Spleen (tissue), 13 donors: ENCODE data around the gene EPHA3. TPM values are rescaled to one million over a fixed set of nuclear protein-coding genes. Genes with fewer than 3 reads are reported as not detected.

ENCODE experiments used
- DNase-seq: peaks from one replicate; pipeline ENCODE4 v3.0.0-alpha.2; 2020
- H3K27ac ChIP-seq, 8 donors: fragments of 200-600 bp; sonication (generic) in 7 of 8; 1 replicate in 4 of 8; 2 replicates in 4 of 8; pipeline versions ENCODE4 v1.5.0 to v1.8.0; 2016 to 2021; ENCODE audit warnings: inconsistent platforms in 4 of 8, mild to moderate bottlenecking in 4 of 8, moderate library complexity in 1 of 8
- H3K27me3 ChIP-seq, 7 donors: fragments of 200-600 bp; sonication (generic) in 6 of 7; replicated peaks in 1 of 7; 1 replicate in 4 of 7; 2 replicates in 3 of 7; pipeline versions ENCODE4 v1.5.0 to v1.8.0; 2016 to 2021; ENCODE audit warnings: inconsistent platforms in 3 of 7, mild to moderate bottlenecking in 1 of 7
- H3K36me3 ChIP-seq, 6 donors: fragments of 200-600 bp; sonication (generic) in 5 of 6; 1 replicate in 4 of 6; 2 replicates in 2 of 6; pipeline versions ENCODE4 v1.5.0 to v1.8.0; 2016 to 2021; ENCODE audit warnings: inconsistent platforms in 2 of 6
- H3K4me1 ChIP-seq, 6 donors: fragments of 200-600 bp; sonication (generic) in 5 of 6; 1 replicate in 3 of 6; 2 replicates in 3 of 6; pipeline versions ENCODE4 v1.5.0 to v1.8.0; 2016 to 2021; ENCODE audit warnings: inconsistent platforms in 3 of 6
- H3K4me3 ChIP-seq, 8 donors: fragments of 200-600 bp; sonication (generic) in 7 of 8; 1 replicate in 4 of 8; 2 replicates in 4 of 8; pipeline versions ENCODE4 v1.5.0 to v1.8.0; 2016 to 2021; ENCODE audit warnings: inconsistent platforms in 4 of 8, mild to moderate bottlenecking in 4 of 8, moderate library complexity in 2 of 8
- H3K9me3 ChIP-seq, 8 donors: fragments of 200-600 bp; sonication (generic) in 7 of 8; 1 replicate in 4 of 8; 2 replicates in 4 of 8; pipeline versions ENCODE4 v1.5.0 to v1.8.0; 2016 to 2021; ENCODE audit warnings: inconsistent platforms in 4 of 8
- POLR2A ChIP-seq, 3 donors: fragments of 450-650 bp; IDR thresholded peaks; one replicate each; pipeline ENCODE4 v1.5.1; 2017; ENCODE audit warnings: antibody characterized with exemption in 3 of 3, mild to moderate bottlenecking in 1 of 3
- POLR2AphosphoS5 ChIP-seq, 3 donors: sonication (generic); formaldehyde crosslinking; IDR thresholded peaks; one replicate each; pipeline ENCODE4 v1.5.1; 2017; ENCODE audit warnings: antibody characterized with exemption in 3 of 3
- WGBS, 5 donors: extraction: QIAGEN DNeasy Blood & Tissue Kit in 3 of 5; methylation state at CpG; one replicate each; pipeline versions ENCODE4 v1.1.5 to v1.1.7; 2013 to 2018; 5-methylcytosine and 5-hydroxymethylcytosine counted together
- intact Hi-C: fragments of 100-400 bp; cut with DNase I; formaldehyde crosslinking; loops from one replicate; pipeline ENCODE4 v1.15.0; 2023; ENCODE audit warnings: low total_unique reads
- long read RNA-seq, 2 donors: transcript quantifications; one replicate each; lab custom pipeline, GENCODE V29; 2026
- polyA plus RNA-seq, 3 donors: library from polyadenylated mRNA; stranded (reverse); fragments of 200-250 nt; gene quantifications; one replicate each; pipeline ENCODE4 v1.2.1, GENCODE V29; 2013
- total RNA-seq, 7 donors: library from RNA; depleted of rRNA in 3 of 7; stranded (reverse); fragments of >200 nt in 3 of 7; fragmentation: NEBNext Ultra II Directional in 4 of 7; extraction: Animal tissue kit (Norgen Biotek cat#: 25700) in 4 of 7; gene quantifications; one replicate each; pipeline versions ENCODE4 v1.1.0 to v1.2.1, GENCODE V29; 2016 to 2021
- TF ChIP-seq, protein P1 (sequence below), 11 experiments: fragments of 200-600 bp in 7 of 11; fragments of 450-650 bp in 4 of 11; sonication (generic) in 4 of 11; IDR thresholded peaks in 8 of 11; conservative IDR thresholded peaks in 3 of 11; 1 replicate in 7 of 11; 2 replicates in 4 of 11; pipeline versions ENCODE4 v1.4.0 to v1.8.0; 2016 to 2021; ENCODE audit warnings: antibody characterized with exemption in 11 of 11, inconsistent platforms in 4 of 11, mild to moderate bottlenecking in 1 of 11
- donor health status: healthy with polysubstance abuse.
- donor health status: DM: no; HTN: no; CAD: no; lungs with moderate emphysema.
- donor health status: DM: no; HTN: no; CAD: no.
- donor health status: Bipolar disorder and iron deficiency.
- donor health status: healthy.
- donor health status: DM: no; HTN: no; CAD: no.
- donor health status: DM: yes; HTN: yes; CAD: no.

EPHA3 gene
- total RNA-seq (1 to 10 TPM in 4 of 7 donors, under 1 TPM in 3; 0.52 to 1.2 (median 1.0) TPM), polyA plus RNA-seq (under 1 TPM; 0.07 to 0.35 (median 0.15) TPM)
- long read RNA-seq, donor 1: 0 reads
- long read RNA-seq, donor 2: 0 reads

DNA sequence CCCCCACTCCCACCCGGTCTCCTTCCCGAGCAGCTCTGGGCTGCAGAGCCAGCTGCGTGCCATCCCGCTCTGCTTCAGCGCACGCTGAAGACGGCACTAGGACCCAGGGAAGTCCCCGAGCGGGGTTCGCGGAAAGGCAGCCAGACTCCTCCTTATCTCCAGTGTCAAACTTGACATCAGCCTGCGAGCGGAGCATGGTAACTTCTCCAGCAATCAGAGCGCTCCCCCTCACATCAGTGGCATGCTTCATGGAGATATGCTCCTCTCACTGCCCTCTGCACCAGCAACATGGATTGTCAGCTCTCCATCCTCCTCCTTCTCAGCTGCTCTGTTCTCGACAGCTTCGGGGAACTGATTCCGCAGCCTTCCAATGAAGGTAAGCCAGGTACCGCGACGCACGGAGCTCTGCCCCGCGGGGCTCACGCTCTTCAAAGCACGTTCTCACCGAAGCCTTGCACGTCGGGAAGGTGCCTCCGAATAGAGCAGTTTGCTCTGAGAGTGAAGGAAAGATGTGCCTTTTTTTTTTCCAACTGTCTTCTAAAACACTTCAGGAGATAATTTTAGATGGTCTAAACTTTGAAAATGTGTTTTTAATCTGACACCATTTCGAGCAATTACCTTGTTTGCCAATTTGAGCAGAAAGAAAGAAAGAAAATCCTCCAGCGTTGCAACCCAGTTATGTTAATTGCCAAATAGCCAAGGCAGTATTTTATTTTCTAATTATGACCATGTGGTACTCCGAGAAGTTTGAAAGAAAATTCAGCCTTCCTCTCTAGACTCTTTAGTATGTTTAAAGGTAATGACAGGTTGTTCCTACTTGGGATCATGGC, at the start of gene EPHA3:
TSS of gene EPHA3 (plus strand) at position 161 of the 830 bp plus-strand sequence. CDS start at position 289, 128 bp downstream.
- Histone ChIP-seq H3K4me1 (peaks cover 0 to 25% (median 14%) of the 10 kb centered on the region in 6 donors), H3K27me3 (peaks cover 0 to 60% (median 11%) of the 10 kb centered on the region in 7 donors), H3K36me3 (no peaks in the 10 kb centered on the region), H3K4me3 (peak within 1 kb of the TSS; percentile 6 to 66 (median 33)), H3K9me3 (no peaks in the 10 kb centered on the region), H3K27ac (no peak within 1 kb of the TSS)
- intact Hi-C loops: no loop called here
- TF ChIP-seq POLR2AphosphoS5 (IDR thresholded peaks at IDR 0.05): peak; percentile 15 to 59 (median 58)
- no peak for TF ChIP-seq POLR2A (IDR thresholded peaks at IDR 0.05)
- WGBS, 5 donors: 3 to 5% (median 3%) methylated on average over 24 to 32 of the region's 32 CpGs
- peak; percentile 86 for DNase-seq

DNA sequence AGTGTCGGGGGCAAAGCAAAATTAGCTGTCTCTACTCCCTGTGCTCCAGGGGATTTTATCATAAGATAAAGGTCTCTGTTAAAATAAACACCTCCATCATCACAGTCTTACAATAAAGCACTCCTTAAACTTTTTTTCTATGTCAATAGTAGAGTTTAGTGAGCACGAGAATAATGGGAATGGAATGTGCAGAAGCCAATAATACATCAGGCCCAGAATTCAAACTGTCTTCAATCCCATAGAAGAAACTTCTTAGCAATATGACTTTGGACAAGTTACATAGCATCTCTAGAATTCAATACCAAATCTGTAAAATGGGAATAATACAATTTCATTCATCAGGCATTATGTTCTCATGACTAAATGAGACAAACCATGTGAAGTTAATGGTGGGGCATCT, 49.0 kb upstream of the EPHA3 start:
- no peak overlapping the region for H3K4me3 ChIP-seq
- no peaks in the 10 kb centered on the region for H3K4me1 ChIP-seq
- no peak for DNase-seq
- H3K36me3 ChIP-seq: no peaks in the 10 kb centered on the region
- H3K9me3 ChIP-seq: no peaks in the 10 kb centered on the region
- no peak overlapping the region for H3K27ac ChIP-seq
- intact Hi-C loops: no loop called here
- TF ChIP-seq, protein P1, sequence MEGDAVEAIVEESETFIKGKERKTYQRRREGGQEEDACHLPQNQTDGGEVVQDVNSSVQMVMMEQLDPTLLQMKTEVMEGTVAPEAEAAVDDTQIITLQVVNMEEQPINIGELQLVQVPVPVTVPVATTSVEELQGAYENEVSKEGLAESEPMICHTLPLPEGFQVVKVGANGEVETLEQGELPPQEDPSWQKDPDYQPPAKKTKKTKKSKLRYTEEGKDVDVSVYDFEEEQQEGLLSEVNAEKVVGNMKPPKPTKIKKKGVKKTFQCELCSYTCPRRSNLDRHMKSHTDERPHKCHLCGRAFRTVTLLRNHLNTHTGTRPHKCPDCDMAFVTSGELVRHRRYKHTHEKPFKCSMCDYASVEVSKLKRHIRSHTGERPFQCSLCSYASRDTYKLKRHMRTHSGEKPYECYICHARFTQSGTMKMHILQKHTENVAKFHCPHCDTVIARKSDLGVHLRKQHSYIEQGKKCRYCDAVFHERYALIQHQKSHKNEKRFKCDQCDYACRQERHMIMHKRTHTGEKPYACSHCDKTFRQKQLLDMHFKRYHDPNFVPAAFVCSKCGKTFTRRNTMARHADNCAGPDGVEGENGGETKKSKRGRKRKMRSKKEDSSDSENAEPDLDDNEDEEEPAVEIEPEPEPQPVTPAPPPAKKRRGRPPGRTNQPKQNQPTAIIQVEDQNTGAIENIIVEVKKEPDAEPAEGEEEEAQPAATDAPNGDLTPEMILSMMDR (IDR thresholded peaks at IDR 0.05 in 8 of 11, conservative IDR thresholded peaks at IDR 0.05 in 3 of 11): no peak
- TF ChIP-seq POLR2AphosphoS5 (IDR thresholded peaks at IDR 0.05) (no peak), POLR2A (IDR thresholded peaks at IDR 0.05) (no peak)
- no peaks in the 10 kb centered on the region for H3K27me3 ChIP-seq
- WGBS, 5 donors: 68 to 93% (median 86%) methylated on average over 2 of the region's 2 CpGs

DNA sequence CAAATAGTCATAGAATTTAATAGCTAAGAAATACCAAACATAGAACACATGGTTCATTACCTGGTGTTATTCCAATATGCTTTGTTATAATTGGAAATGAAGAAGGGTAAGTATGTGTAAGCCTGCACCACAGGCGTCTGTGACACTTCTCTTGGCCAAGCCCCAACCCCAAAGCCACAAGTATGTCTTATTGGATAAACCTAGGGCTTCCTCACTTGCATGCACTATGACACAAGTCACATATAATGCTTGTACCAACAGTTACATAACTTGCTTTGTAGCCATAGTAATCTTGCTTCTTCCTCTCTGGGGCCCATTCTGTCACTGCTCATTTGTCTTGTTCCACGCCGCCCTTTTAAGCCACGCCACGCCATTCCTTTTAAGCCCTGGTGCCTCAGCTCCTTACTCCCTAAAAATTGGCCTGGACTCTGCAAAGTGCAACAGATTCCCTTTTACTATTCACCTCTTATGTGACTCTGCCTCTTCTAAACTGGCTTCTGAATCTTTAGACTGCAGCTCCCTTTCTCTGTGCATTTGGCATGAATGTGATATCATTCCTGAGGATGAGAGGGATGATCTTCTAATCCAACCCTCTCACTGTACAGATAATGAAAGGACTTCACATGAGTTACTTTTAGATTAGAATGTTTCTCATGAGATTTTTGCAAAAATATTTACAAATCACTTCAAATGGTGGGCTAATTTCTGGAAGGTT, 48.1 kb upstream of the EPHA3 start:
- H3K27me3 ChIP-seq: no peaks in the 10 kb centered on the region
- TF ChIP-seq POLR2A (IDR thresholded peaks at IDR 0.05) (no peak), POLR2AphosphoS5 (IDR thresholded peaks at IDR 0.05) (no peak)
- TF ChIP-seq, protein P1 (IDR thresholded peaks at IDR 0.05 in 8 of 11, conservative IDR thresholded peaks at IDR 0.05 in 3 of 11): no peak
- 41 to 70% (median 56%) methylated on average over 5 of the region's 5 CpGs for WGBS, 5 donors
- H3K36me3 ChIP-seq: no peaks in the 10 kb centered on the region
- H3K9me3 ChIP-seq: no peaks in the 10 kb centered on the region
- H3K4me1 ChIP-seq: no peaks in the 10 kb centered on the region
- no peak for DNase-seq
- H3K4me3 ChIP-seq: no peak overlapping the region
- no peak overlapping the region for H3K27ac ChIP-seq
- intact Hi-C loops: no loop called here

DNA sequence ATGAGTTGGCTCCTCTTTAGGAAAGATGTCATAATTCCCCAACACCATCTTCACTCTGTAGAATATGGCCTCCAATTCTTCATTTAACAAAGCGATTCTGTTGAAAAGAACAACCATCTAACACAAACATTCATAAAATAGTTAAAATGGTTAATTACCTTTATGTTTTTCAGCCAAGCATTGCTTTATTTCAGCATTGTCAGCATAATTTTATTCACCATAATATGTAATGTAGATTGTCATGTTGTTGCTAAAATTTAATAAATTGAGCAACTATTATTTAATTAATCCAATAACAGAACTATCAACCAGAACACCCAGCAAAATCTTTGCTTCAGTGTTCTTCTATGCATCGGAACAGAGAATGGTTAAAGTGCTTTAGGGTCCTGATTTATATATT, 46.2 kb upstream of the EPHA3 start:
- no peak overlapping the region for H3K4me3 ChIP-seq
- H3K4me1 ChIP-seq: no peaks in the 10 kb centered on the region
- no peaks in the 10 kb centered on the region for H3K36me3 ChIP-seq
- no peak for DNase-seq
- no peak for TF ChIP-seq POLR2AphosphoS5 (IDR thresholded peaks at IDR 0.05)
- TF ChIP-seq POLR2A (IDR thresholded peaks at IDR 0.05): no peak
- TF ChIP-seq, protein P1 (IDR thresholded peaks at IDR 0.05 in 8 of 11, conservative IDR thresholded peaks at IDR 0.05 in 3 of 11): no peak
- intact Hi-C loops: no loop called here
- 91 to 96% (median 92%) methylated on average over 2 of the region's 2 CpGs for WGBS, 5 donors
- H3K27ac ChIP-seq: no peak overlapping the region
- no peaks in the 10 kb centered on the region for H3K27me3 ChIP-seq
- no peaks in the 10 kb centered on the region for H3K9me3 ChIP-seq
